Left lung (tissue), 10 donors: Measurements from ENCODE around the gene GPAT3. TPM values are rescaled to one million over a fixed set of nuclear protein-coding genes. Genes with fewer than 3 reads are reported as not detected.
A peak's percentile ranks its signal among the peaks of the same experiment; 100 is the strongest.

Experiments
- ATAC-seq: fragments of 200-7000 bp; cut with Tn5 transposase; one replicate; pipeline ENCODE4 v1.9.1; 2020; ENCODE audit warnings: moderate library complexity
- DNase-seq, 4 donors: peaks; one replicate each; pipeline ENCODE4 v3.0.0-alpha.2; 2013 to 2020
- H3K27ac ChIP-seq, 2 donors: fragments of 200-600 bp; sonication (generic) in 1 of 2; one replicate each; pipeline versions ENCODE4 v1.5.0 to v1.8.0; 2020 to 2021
- H3K27me3 ChIP-seq, 2 donors: fragments of 200-600 bp; sonication (generic) in 1 of 2; one replicate each; pipeline versions ENCODE4 v1.5.0 to v1.8.0; 2020 to 2021
- H3K36me3 ChIP-seq, 2 donors: fragments of 200-600 bp; sonication (generic) in 1 of 2; one replicate each; pipeline versions ENCODE4 v1.5.0 to v1.8.0; 2020 to 2021
- H3K4me1 ChIP-seq, 2 donors: fragments of 200-600 bp; one replicate each; pipeline ENCODE4 v1.8.0; 2021
- H3K4me3 ChIP-seq, 2 donors: fragments of 200-600 bp; sonication (generic) in 1 of 2; one replicate each; pipeline versions ENCODE4 v1.5.0 to v1.8.0; 2020 to 2021; ENCODE audit warnings: mild to moderate bottlenecking in 1 of 2
- H3K9me3 ChIP-seq, 2 donors: fragments of 200-600 bp; sonication (generic) in 1 of 2; one replicate each; pipeline versions ENCODE4 v1.5.0 to v1.8.0; 2020 to 2021
- intact Hi-C, 2 donors: fragments of 100-400 bp; cut with DNase I; formaldehyde crosslinking; loops; one replicate each; pipeline versions ENCODE4 v1.11.2 to v1.14.2; 2022
- polyA plus RNA-seq, 6 donors: library from polyadenylated mRNA; unstranded; fragments of 120-200 nt; gene quantifications; one replicate each; pipeline ENCODE4 v1.2.1, GENCODE V29; 2013; ENCODE audit not compliant: insufficient read length in 6 of 6
- total RNA-seq, 2 donors: library from RNA; stranded (reverse); fragmentation: NEBNext Ultra II Directional; extraction: Animal tissue kit (Norgen Biotek cat#: 25700); gene quantifications; one replicate each; pipeline ENCODE4 v1.2.1, GENCODE V29; 2021
- TF ChIP-seq, protein P1 (sequence below), 2 donors: fragments of 200-600 bp; sonication (generic) in 1 of 2; IDR thresholded peaks; one replicate each; pipeline versions ENCODE4 v1.5.0 to v1.8.0; 2021; ENCODE audit warnings: antibody characterized with exemption in 2 of 2
- donor health status: DM: no; HTN: yes; CAD: no.
- donor health status: DM: no; HTN: no; CAD: no.

The GPAT3 gene
- total and polyA plus RNA-seq, 8 donors, result 5.7 to 16.7 (median 14.2) TPM

DNA sequence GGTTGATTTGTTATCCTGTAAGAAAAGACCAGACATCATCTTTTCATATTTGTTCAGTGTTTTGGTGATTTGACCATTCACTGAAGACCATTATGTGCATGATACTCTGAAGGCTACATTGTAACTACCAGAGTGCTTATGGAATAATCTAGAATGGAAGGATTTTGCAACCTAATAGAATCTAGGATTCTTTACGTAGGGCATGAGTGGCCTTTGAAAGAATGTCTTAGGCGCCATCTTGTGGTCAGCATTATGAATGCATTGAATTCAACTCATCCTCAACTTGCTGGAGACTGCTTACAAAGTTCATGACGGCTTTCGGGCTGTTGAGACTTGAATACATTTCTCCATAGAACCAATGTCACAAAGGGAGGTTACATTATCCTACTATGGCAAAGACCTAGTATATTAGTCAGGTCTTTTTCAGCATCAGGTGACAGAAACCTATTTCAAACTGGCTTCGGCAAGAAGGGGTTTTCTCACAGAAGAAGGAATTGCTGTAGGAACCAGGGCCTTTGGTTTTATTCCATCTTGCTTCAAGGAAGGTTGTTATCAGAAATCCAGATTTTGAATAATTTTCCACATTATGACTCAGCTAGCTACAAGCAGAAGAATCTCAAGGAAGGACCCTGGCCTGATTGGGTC lies 104.1 kb downstream of the GPAT3 start:
- ATAC-seq (peak; percentile 90), DNase-seq (peak in 2 of 4 donors; percentile 75 to 86)
- no peaks in the 10 kb centered on the region for H3K9me3 ChIP-seq
- H3K27me3 ChIP-seq, result peaks cover 0 to 18% of the 10 kb centered on the region in 2 donors
- intact Hi-C loops, result loop anchor here in 1 of 2 donors (5.0 to 10.0 kb wide), 2 partner anchors 133 to 865 kb away; no protein-coding TSS in a partner anchor
- H3K4me3 ChIP-seq, result no peak overlapping the region
- H3K36me3 ChIP-seq, result no peaks in the 10 kb centered on the region
- no peak overlapping the region for H3K27ac ChIP-seq
- TF ChIP-seq, protein P1, sequence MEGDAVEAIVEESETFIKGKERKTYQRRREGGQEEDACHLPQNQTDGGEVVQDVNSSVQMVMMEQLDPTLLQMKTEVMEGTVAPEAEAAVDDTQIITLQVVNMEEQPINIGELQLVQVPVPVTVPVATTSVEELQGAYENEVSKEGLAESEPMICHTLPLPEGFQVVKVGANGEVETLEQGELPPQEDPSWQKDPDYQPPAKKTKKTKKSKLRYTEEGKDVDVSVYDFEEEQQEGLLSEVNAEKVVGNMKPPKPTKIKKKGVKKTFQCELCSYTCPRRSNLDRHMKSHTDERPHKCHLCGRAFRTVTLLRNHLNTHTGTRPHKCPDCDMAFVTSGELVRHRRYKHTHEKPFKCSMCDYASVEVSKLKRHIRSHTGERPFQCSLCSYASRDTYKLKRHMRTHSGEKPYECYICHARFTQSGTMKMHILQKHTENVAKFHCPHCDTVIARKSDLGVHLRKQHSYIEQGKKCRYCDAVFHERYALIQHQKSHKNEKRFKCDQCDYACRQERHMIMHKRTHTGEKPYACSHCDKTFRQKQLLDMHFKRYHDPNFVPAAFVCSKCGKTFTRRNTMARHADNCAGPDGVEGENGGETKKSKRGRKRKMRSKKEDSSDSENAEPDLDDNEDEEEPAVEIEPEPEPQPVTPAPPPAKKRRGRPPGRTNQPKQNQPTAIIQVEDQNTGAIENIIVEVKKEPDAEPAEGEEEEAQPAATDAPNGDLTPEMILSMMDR (IDR thresholded peaks at IDR 0.05), result peak; percentile 75 to 76
- peaks cover 0 to 3% of the 10 kb centered on the region in 2 donors for H3K4me1 ChIP-seq

DNA sequence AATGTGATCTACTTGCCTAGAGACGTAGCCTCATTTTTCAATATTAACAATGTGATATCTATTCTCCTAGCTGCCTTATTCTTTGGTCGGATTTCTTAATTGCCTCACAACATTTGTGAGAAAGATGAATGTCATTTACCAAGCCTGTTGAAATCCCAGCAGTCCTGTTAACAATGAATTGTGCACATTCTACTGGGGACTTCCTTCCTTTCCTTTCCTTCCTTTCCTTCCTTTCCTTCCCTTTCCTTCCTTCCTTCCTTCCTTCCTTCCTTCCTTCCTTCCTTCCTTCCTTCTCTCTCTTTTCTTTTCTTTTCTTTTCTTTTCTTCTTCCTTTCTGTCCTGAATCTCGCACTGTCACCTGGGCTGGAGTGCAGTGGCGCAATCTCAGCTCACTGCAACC lies 107.1 kb downstream of the GPAT3 start:
- no peak for DNase-seq
- intact Hi-C loops, result loop anchor here in 1 of 2 donors (5.0 to 10.0 kb wide), 2 partner anchors 136 to 862 kb away; no protein-coding TSS in a partner anchor
- Histone ChIP-seq H3K27me3 (peaks cover 0 to 36% of the 10 kb centered on the region in 2 donors), H3K9me3 (no peaks in the 10 kb centered on the region), H3K36me3 (no peaks in the 10 kb centered on the region), H3K4me1 (peaks cover 0 to 3% of the 10 kb centered on the region in 2 donors), H3K4me3 (no peak overlapping the region), H3K27ac (no peak overlapping the region)
- TF ChIP-seq, protein P1 (IDR thresholded peaks at IDR 0.05), result no peak
- ATAC-seq, result no peak

DNA sequence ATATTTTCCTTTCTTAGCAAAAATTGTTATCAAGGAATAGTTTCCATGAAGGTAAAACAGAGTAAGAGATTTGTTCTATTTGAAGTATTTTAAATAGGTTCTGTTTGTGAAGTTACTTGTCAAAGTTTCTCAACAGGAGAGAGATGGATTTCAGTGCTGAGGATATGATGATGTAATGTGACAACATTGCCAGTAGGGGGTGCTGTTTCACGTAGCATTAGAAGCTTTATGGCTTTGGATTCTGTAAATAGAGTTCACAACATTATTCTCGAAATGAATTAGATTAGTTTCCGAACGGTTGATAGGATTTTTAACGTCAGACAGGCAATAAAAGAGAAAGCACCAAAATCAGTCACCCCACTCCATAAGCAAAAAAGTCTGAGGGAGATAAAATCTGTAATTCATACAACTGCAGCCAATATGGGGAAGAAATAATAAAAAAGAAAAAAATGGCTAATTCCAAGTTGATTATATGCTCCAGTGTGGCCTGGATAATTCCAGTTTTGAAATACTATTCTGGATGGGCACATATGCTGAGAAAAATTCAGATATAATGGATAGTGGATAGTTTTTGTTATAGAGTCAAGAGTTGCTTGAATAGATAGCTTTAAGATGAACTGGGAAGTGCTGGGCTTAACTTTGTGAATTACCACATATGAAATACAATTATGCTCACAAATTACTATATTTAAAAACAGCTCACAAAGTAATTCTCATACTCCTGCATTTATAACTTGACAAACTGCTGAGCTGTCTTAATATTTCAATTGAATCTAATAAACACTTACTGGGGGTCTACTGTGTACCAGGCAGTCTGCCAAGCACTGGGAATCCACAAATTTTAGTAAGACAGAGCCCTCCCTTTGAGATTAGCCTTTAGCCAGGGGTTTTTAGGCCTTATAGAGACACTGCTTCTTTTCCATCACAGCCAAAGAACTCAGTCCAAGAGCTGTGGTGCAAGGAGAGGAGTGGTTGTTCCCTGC lies 109.1 kb downstream of the GPAT3 start:
- ATAC-seq (peak; percentile 85), DNase-seq (peak in 2 of 4 donors; percentile 51 to 78)
- intact Hi-C loops, result loop anchor here in 1 of 2 donors (5.0 to 10.0 kb wide), 2 partner anchors 138 to 860 kb away; no protein-coding TSS in a partner anchor
- Histone ChIP-seq H3K9me3 (no peaks in the 10 kb centered on the region), H3K4me3 (no peak overlapping the region), H3K4me1 (no peaks in the 10 kb centered on the region), H3K36me3 (no peaks in the 10 kb centered on the region), H3K27me3 (peaks cover 0 to 36% of the 10 kb centered on the region in 2 donors), H3K27ac (no peak overlapping the region)
- TF ChIP-seq, protein P1 (IDR thresholded peaks at IDR 0.05), result peak; percentile 86 to 87

DNA sequence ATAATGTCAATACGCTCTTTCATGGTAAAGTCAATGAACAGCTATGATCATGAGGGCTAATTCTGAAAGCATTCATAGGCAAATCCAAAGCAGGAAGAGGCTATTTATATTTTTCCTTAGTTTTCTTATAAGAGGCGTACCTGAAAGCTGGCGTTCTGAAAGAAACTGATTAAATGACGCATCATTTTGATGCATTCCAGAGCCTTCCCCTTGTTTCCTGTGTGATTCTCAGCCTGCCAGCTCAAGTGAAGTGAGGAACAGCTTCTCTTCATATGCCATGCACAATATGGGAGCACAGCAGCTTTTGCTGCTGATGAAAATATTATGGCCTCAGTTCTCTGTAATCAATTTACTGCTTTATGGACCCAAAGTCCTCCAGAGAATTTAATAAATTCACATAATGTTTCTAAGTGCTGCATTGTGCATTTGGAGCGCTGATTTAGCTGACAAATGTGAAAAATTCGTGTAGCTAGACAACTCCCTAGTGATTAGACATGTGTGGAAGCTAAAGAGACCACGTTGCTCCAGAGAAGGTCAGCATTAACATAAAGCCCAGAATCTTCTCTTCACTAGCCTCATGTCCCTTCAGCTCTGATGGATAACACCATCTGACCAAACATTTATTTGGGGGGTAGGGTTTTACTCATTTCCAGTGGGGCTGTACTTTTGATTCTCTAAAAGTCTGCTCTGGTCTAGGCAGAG lies 110.8 kb downstream of the GPAT3 start:
- Histone ChIP-seq H3K4me1 (no peaks in the 10 kb centered on the region), H3K36me3 (no peaks in the 10 kb centered on the region), H3K4me3 (no peak overlapping the region), H3K27ac (no peak overlapping the region), H3K9me3 (no peaks in the 10 kb centered on the region), H3K27me3 (peaks cover 0 to 25% of the 10 kb centered on the region in 2 donors)
- intact Hi-C loops, result loop anchor here in 1 of 2 donors (10.0 kb wide), 1 partner anchor 858 kb away; no protein-coding TSS in a partner anchor
- TF ChIP-seq, protein P1 (IDR thresholded peaks at IDR 0.05), result no peak
- ATAC-seq (no peak), DNase-seq (no peak)
